T1000 (cell line): ENCODE measurements around the gene SLC13A1.
"Not testable (repeated sequence)": the region's sequence is repeated elsewhere in the genome, so short reads cannot be mapped to it uniquely, and the experiment has no call there.

Source experiments
- DNase-seq: peaks from one replicate; lab custom pipeline; 2025; ENCODE audit warnings: mixed read lengths; lab: John Stamatoyannopoulos, UW

The SLC13A1 gene

GRCh38 chr7:123126691-123127090, 73.1 kb downstream of the SLC13A1 start:
- no peak for DNase-seq

- DNase-seq: no peak
These were observed 73.6 kb downstream of the SLC13A1 start for GRCh38 chr7:123126171-123126570.

GRCh38 chr7:123125231-123125630, 74.5 kb downstream of the SLC13A1 start:
- no peak for DNase-seq

GRCh38 chr7:123122916-123123315, 76.9 kb downstream of the SLC13A1 start:
- no peak for DNase-seq

GRCh38 chr7:123120286-123120685, 79.5 kb downstream of the SLC13A1 start:
- DNase-seq: no peak

- no peak for DNase-seq
These were observed 84.4 kb downstream of the SLC13A1 start for GRCh38 chr7:123115331-123115730.

GRCh38 chr7:123114288-123114687, 85.5 kb downstream of the SLC13A1 start:
- DNase-seq: no peak

GRCh38 chr7:123112833-123113232, 86.9 kb downstream of the SLC13A1 start:
- DNase-seq: no peak

- DNase-seq: no peak
These were observed 100.1 kb downstream of the SLC13A1 start for GRCh38 chr7:123099712-123100111.

- no peak for DNase-seq
These were observed 102.8 kb downstream of the SLC13A1 start for GRCh38 chr7:123096976-123097375.

GRCh38 chr7:123096434-123096833, 103.3 kb downstream of the SLC13A1 start:
- DNase-seq: no peak

GRCh38 chr7:123090456-123090855, 109.3 kb downstream of the SLC13A1 start:
- no peak for DNase-seq

GRCh38 chr7:123086910-123087309, 112.9 kb downstream of the SLC13A1 start:
- not testable (repeated sequence) for DNase-seq

GRCh38 chr7:123084861-123085260, 114.9 kb downstream of the SLC13A1 start:
- DNase-seq: not testable (repeated sequence)

- no peak for DNase-seq
These were observed 120.7 kb downstream of the SLC13A1 start for GRCh38 chr7:123079021-123079420.

- no peak for DNase-seq
These were observed 123.8 kb downstream of the SLC13A1 start for GRCh38 chr7:123075838-123076467.

GRCh38 chr7:123070702-123071286, 129.0 kb downstream of the SLC13A1 start:
- DNase-seq: no peak

GRCh38 chr7:123067814-123068213, 132.0 kb downstream of the SLC13A1 start:
- no peak for DNase-seq
